ENCODE results near the gene ZSCAN2. TPM values are rescaled to one million over a fixed set of nuclear protein-coding genes. Genes with fewer than 3 reads are reported as not detected.

Gene ZSCAN2
- total and polyA plus RNA-seq, 10 of the 15 experiments (the other 5 are each of a cell fraction or from before 2014, with no cell fraction given): 2.7 to 13.2 (median 8.6) TPM

GRCh38 chr15:84659904-84660781 is 59.3 kb downstream of the ZSCAN2 start:
- Histone ChIP-seq H3K36me3 (ENCODE audit: control insufficient read depth in 2 of 2, insufficient read depth in 2 of 2, low read length in 1 of 2) (peaks cover 0 to 4% of the 10 kb centered on the region in 2 experiments; a peak in 1 of 4 replicates), H3K9ac (ENCODE audit: control insufficient read depth, insufficient read depth, low read length) (no peak overlapping the region), H3K4me3 (no peak overlapping the region), H3K4me1 (ENCODE audit: control insufficient read depth, insufficient read depth, low read length) (peaks cover 16% of the 10 kb centered on the region), H3K27me3 (replicated peaks in 1 of 2; ENCODE audit: control insufficient read depth in 2 of 2, insufficient read depth in 2 of 2, low read length in 1 of 2) (no peaks in the 10 kb centered on the region), H2AFZ (ENCODE audit: control insufficient read depth, low read depth, low read length) (no peak overlapping the region), H3K79me2 (ENCODE audit: control insufficient read depth, insufficient read depth, low read length) (no peaks in the 10 kb centered on the region), H3K9me3 (replicated peaks; ENCODE audit: control insufficient read depth, insufficient read depth, low read length) (no peaks in the 10 kb centered on the region), H3K27ac (ENCODE audit: control insufficient read depth, insufficient read depth) (no peak overlapping the region), H4K20me1 (ENCODE audit: control insufficient read depth, insufficient read depth) (no peaks in the 10 kb centered on the region), H3K4me2 (ENCODE audit: control insufficient read depth, insufficient read depth) (no peak overlapping the region)
- ChIA-PET CTCF (interaction anchor here (0.7 to 7.6 kb wide), 6 partner anchors 11 to 99 kb away, joined by 3 to 52 read pairs (median 4); partner anchors contain the start of gene ZSCAN2), POLR2A (interaction anchor here (0.8 to 1.1 kb wide), 2 partner anchors 75 to 112 kb away, joined by 3 read pairs; no protein-coding TSS in a partner anchor), RAD21 (ENCODE audit: unreplicated experiment) (interaction anchor here (0.7 to 2.2 kb wide), 3 partner anchors 69 to 378 kb away, joined by 3 to 6 read pairs (median 3); no protein-coding TSS in a partner anchor), SMC1A (ENCODE audit: uncharacterized antibody, unreplicated experiment) (interaction anchor here (0.6 to 1.5 kb wide), 7 partner anchors 9 to 456 kb away, joined by 3 to 5 read pairs (median 3); no protein-coding TSS in a partner anchor)
- intact Hi-C loops (cut with micrococcal nuclease; ENCODE audit: unreplicated experiment) (no loop called here), in situ Hi-C loops (cut with MboI) (no loop called here)
- no peak for ATAC-seq
- 73% methylated on average over 4 of the region's 4 CpGs for WGBS (ENCODE audit: insufficient coverage, insufficient replicate concordance, low lambda C conversion rate, missing lambda C conversion rate)
- TF ChIP-seq KLF5 (IDR thresholded peaks at IDR 0.05; ENCODE audit: partially characterized antibody): no peak
- FAIRE-seq: no peak
- no peak for DNase-seq (ENCODE audit: low read depth, low spot score)
- BruUV-seq (replicated peaks): no TSS peak

DNA sequence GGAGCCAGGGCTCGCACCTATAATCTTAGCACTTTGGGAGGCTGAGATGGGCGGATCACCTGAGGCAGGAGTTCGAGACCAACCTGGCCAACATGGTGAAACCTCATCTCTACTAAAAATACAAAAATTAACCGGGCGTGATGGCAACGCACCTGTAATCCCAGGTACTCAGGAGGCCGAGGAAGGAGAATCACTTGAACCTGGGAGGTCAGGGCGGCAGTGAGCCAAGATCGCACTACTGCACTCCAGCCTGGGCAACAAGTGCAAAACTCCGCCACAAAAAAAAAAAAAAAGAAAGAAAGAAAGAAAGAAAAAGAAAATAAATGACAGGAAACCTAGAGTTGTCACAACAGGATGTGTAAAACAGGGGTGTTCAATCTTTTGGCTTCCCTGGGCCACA is 60.2 kb downstream of the ZSCAN2 start:
- intact Hi-C loops (cut with micrococcal nuclease; ENCODE audit: unreplicated experiment) (no loop called here), in situ Hi-C loops (cut with MboI) (no loop called here)
- Histone ChIP-seq H3K9me3 (replicated peaks; ENCODE audit: control insufficient read depth, insufficient read depth, low read length) (no peaks in the 10 kb centered on the region), H3K4me1 (ENCODE audit: control insufficient read depth, insufficient read depth, low read length) (peaks cover 16% of the 10 kb centered on the region), H4K20me1 (ENCODE audit: control insufficient read depth, insufficient read depth) (no peaks in the 10 kb centered on the region), H3K36me3 (ENCODE audit: control insufficient read depth in 2 of 2, insufficient read depth in 2 of 2, low read length in 1 of 2) (peaks cover 0 to 10% of the 10 kb centered on the region in 2 experiments; a peak in 2 of 4 replicates), H3K4me2 (ENCODE audit: control insufficient read depth, insufficient read depth) (no peak overlapping the region), H3K27ac (ENCODE audit: control insufficient read depth, insufficient read depth) (no peak overlapping the region), H2AFZ (ENCODE audit: control insufficient read depth, low read depth, low read length) (no peak overlapping the region), H3K79me2 (ENCODE audit: control insufficient read depth, insufficient read depth, low read length) (no peaks in the 10 kb centered on the region), H3K4me3 (no peak overlapping the region), H3K9ac (ENCODE audit: control insufficient read depth, insufficient read depth, low read length) (no peak overlapping the region), H3K27me3 (replicated peaks in 1 of 2; ENCODE audit: control insufficient read depth in 2 of 2, insufficient read depth in 2 of 2, low read length in 1 of 2) (no peaks in the 10 kb centered on the region)
- ChIA-PET POLR2A (no interaction called here), CTCF (interaction anchor here (1.4 to 7.6 kb wide), 2 partner anchors 54 to 62 kb away, joined by 3 to 52 read pairs; partner anchors contain the start of gene ZSCAN2), SMC1A (ENCODE audit: uncharacterized antibody, unreplicated experiment) (interaction anchor here (0.8 kb wide), 1 partner anchor 30 kb away, joined by 3 read pairs; no protein-coding TSS in a partner anchor), RAD21 (ENCODE audit: unreplicated experiment) (no interaction called here)
- ATAC-seq: no peak
- DNase-seq (ENCODE audit: low read depth, low spot score): no peak
- no TSS peak for BruUV-seq (replicated peaks)
- WGBS (ENCODE audit: insufficient coverage, insufficient replicate concordance, low lambda C conversion rate, missing lambda C conversion rate): 94% methylated on average over 9 of the region's 10 CpGs
- no peak for FAIRE-seq
- TF ChIP-seq RAD51 (IDR thresholded peaks at IDR 0.05) (no peak), CREB1 (IDR thresholded peaks at IDR 0.05; ENCODE audit: low read depth) (no peak), FOS (IDR thresholded peaks at IDR 0.05; ENCODE audit: borderline replicate concordance, extremely low read depth, insufficient read length) (no peak), CBX5 (IDR thresholded peaks at IDR 0.05; ENCODE audit: low read depth) (no peak)
- TF ChIP-seq, protein P1, sequence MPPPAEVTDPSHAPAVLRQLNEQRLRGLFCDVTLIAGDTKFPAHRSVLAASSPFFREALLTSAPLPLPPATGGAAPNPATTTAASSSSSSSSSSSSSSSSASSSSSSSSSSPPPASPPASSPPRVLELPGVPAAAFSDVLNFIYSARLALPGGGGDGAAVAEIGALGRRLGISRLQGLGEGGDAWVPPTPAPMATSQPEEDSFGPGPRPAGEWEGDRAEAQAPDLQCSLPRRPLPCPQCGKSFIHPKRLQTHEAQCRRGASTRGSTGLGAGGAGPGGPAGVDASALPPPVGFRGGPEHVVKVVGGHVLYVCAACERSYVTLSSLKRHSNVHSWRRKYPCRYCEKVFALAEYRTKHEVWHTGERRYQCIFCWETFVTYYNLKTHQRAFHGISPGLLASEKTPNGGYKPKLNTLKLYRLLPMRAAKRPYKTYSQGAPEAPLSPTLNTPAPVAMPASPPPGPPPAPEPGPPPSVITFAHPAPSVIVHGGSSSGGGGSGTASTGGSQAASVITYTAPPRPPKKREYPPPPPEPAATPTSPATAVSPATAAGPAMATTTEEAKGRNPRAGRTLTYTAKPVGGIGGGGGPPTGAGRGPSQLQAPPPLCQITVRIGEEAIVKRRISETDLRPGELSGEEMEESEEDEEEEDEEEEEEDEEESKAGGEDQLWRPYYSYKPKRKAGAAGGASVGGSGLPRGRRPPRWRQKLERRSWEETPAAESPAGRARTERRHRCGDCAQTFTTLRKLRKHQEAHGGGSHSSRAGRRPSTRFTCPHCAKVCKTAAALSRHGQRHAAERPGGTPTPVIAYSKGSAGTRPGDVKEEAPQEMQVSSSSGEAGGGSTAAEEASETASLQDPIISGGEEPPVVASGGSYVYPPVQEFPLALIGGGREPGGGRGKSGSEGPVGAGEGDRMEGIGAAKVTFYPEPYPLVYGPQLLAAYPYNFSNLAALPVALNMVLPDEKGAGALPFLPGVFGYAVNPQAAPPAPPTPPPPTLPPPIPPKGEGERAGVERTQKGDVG (CRISPR knock-in tag; IDR thresholded peaks at IDR 0.05): no peak

All from GM12878 (cell line).